ENCODE measurements around the gene KCTD11.

GRCh38 chr17:7384489-7385081 lies 32.6 kb downstream of the KCTD11 start:
- TF ChIP-seq CTCF (IDR thresholded peaks at IDR 0.05) (no peak), POLR2A (IDR thresholded peaks at IDR 0.05) (no peak)
